GM21576 (cell line): ENCODE measurements around the gene CADM1.

Experiments
- ATAC-seq: cut with Tn5 transposase; IDR thresholded peaks from one replicate; pipeline ENCODE4 v1.9.1; 2021; ENCODE audit warnings: mild to moderate bottlenecking, moderate library complexity; ENCODE audit not compliant: unreplicated experiment

Gene CADM1

DNA sequence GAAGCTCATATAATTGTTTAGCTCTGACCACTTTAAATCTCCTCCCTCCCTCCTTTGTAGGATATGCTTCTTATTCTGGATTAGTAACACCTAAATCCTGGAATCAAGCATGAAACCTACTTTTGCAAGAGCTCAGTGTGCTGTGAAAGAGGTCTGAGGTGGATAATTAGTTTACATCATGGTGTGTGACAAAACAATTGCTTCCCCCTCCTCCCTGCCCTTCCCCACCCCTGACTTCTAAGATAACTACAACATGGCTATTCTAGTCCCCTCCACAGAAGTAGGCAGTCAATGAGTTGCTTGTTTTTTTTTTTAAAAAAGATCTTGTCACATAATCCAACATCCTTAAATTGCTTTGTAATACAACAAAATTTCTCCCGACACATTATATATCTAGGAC is 314.0 kb downstream of the CADM1 start:
- no peak for ATAC-seq

DNA sequence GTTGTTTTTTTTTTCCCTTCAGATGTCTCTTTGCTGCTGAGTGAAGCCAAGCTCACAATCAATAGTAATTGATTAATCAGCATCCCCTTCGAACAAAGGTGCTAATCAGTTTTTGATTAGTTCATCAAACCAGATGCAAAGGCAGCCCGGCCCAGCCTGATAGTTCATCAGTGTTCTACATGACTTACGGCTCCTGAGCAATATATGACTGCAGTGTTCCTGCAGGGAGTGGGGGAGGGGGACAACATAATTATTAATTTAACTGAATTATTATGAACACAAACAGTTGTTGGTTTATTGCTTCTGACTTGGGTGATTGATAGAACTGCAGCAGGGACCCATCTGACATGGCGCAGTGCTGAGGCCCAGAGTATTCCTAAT is 315.3 kb downstream of the CADM1 start:
- ATAC-seq, result no peak

- ATAC-seq, result no peak
These were observed 315.9 kb downstream of the CADM1 start for GRCh38 chr11:115188188-115188897.

DNA sequence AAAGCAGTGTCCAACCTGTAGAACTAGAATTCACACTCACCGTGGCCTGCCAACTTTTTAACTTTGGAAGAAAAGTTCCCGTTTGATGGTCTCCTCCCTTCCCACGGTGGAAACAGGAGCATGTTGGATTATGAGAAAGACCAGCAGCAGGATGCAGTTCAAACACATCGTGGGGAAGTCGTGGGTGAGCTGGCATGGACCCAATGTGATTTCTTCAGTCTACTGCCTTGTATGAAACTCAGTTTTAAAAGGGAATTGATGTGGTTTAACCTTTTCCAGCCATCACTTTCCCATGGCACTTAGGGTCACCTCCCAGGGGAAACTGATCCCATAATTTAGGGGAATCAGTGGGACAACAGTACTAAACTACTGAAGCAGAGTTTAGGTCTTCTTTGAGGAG is 318.3 kb downstream of the CADM1 start:
- no peak for ATAC-seq

DNA sequence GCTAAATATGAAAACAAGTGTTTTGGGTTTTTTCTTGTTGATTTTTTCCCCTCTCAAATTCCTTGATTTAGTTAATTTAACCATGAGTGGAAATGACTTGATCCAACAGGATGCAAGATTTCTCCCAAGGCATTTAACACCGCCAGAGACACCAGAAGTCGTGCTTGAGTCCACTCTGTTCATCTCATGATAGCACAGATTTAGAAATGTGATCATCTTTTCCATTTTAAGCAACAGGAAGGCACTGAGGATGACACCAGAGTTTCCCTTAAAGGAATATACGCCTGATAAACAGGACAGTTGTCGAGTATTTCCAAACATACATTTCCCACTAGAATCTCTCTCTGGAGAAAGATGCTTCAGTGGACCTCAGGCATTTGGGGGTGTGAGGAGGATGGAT is 318.7 kb downstream of the CADM1 start:
- ATAC-seq, result no peak

GRCh38 chr11:115184901-115185300 is 319.3 kb downstream of the CADM1 start:
- ATAC-seq, result no peak

- ATAC-seq, result no peak
These were observed 320.4 kb downstream of the CADM1 start for GRCh38 chr11:115183830-115184229.

- ATAC-seq, result no peak
These were observed 321.1 kb downstream of the CADM1 start for GRCh38 chr11:115183136-115183535.

- ATAC-seq, result no peak
These were observed 321.8 kb downstream of the CADM1 start for GRCh38 chr11:115182282-115182955.

DNA sequence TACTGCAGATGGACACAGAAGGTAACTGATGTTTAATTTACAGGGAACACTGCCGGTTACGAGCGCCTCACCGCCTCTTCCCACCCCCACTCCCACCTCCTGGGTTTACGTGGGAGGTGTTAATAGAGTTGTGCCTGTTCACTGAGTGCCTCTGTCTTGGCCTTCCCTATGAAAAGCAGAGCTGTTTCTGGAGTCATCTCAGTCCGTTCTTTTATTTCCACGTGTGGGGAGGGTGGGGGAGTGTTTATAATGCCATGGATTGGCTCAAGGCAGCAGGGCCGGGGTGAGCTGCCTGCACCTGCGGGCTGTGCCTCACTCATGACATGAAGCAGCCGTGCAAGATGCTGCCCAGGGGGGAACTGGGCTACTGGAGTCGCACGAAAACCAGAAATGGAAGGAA is 322.7 kb downstream of the CADM1 start:
- no peak for ATAC-seq

DNA sequence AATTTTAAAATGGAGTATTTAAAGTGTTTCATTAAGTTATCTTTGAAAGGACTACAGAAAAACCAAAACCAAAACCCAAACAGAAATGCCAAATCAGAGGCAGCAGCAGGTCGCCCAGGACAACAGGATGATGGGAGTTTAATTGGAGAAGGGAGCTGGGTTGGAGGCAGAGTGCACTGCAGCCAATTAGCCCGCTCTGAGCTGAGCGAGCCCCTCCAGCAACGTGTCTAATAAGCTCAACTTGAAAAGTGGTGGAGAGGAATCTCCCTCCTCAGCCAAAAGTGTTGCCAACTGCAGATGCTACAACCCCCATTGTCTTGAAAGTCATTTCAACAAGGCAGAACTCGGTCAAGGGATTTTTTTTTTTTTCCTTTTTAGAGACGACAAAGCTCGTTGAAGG is 323.9 kb downstream of the CADM1 start:
- ATAC-seq, result no peak

DNA sequence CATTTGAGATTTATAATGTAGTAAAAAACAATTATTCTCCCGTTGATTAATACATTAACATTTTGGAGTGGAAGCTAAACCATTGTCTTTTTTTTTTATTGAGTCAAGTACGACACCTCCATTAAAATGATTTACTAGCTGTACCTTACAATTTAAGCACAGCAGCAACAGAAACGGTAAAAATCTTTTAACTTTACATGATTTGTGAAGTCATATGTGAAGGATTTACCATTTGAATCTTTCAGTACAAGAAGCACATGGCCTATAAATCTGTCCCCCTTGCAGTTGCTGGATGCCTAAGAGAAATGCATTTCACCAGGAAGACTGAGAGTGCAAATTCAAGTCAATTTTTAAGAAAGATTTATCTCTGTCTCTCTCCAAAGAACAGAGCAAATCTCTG is 324.6 kb downstream of the CADM1 start:
- no peak for ATAC-seq

- ATAC-seq, result no peak
These were observed 325.5 kb downstream of the CADM1 start for GRCh38 chr11:115178705-115179104.

- no peak for ATAC-seq
These were observed 331.1 kb downstream of the CADM1 start for GRCh38 chr11:115173136-115173535.

DNA sequence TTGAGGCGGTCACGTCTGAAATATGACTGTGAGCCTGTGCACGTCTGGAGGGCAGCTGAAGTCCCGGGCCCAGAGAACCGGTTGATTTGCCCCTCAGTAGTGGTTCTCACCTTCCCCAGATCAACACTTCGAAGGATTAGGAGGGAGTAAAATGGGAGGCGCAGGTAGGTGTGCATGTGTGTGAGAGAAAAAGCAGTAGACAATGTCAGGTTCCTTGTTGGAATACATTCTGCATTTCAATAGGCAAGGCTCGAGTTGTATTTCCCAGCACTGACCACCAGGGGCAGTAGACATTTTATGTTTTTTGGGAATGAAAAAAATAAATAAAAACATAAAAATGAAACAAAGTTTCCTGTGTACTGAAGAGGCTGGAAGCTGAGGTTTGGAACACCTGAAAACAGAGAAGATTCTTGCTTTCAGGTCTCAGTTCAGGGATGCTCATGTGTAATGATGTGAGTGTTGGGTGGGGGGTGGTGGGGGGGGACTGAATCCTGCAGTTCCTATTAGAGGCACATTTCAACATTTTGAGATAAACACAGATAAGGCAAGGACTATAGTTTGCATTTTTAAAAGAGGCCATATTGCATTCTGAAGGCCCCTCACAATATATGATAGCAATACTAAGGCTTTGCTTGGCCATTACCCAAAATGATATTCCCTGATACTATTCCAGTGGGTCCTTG is 333.9 kb downstream of the CADM1 start:
- no peak for ATAC-seq

DNA sequence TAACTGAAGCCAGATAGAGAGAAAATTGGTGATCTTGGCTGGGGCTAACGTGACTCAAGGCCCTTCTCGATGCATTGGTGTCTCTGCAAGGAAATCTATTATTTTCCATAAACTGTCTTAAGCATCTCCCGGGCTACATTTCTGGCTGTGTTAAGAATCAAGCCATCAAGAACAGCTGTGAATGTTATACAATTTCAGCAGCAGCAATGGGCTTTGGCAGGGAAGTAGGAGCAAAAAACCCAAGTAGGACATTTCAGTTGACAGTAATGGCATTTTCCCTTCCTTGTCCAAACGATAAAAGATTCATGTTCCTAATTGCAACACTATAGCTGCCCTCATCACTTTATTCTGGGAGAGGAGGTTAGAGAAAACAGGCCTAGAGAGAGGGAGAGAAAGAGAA is 335.0 kb downstream of the CADM1 start:
- ATAC-seq, result no peak

DNA sequence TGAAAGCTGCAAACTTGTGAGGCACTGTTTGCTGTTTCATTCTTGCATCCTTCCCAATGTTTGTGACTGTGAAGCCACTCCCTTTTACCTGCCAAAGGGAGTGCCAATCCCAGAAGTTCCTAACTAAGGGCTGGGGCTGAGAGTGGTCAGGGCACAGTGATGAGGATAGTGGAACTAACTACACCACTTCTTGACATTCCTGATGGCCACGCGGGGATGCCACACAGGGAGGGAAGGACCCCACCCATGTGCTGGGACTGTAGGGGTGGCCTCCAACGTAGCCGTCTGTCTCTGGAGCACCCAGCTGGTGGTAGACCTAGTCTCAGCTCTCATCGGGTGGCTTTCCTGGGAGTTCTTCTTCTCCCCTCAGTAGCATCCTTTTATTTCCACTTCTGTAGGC is 335.5 kb downstream of the CADM1 start:
- ATAC-seq, result no peak

DNA sequence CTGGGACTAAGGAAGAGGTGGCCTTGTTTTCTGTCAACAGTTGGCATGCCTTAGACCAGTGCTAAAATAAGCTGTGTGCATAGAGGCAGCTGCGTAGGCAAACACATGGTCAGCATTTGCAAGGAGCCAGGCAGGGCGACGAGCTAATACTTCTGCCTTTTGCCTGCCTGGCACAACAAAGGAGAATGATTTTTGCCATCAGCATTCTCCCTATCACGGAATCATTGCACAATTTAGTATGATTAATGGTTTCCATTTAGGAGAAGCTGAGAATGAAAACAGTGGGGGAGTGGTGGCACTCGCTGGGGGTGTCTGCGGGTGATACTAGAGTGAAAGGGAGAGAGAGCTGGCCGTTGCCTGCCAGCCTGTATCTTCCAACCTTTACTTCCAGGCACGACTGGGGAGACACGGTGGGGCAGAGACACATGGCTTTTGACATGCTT is 336.0 kb downstream of the CADM1 start:
- no peak for ATAC-seq

DNA sequence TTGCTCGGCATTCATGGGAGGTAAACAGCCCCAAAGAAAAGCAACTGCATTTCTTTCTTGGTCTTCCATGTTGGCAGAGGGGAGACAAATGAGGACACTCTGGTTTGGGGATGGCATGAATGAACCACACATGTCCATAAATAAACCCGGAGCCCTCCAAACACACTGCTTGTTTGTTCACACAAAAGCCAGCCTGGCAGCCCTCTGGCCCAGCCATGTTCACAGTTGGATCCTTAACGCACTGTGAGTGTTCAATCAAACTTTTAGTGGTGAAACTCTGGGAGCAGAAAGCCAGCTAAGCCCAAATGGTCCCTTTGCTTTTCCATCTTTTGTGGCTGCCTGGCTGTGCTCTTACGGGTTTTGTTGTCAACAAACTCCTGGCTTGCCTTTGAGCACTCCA is 336.8 kb downstream of the CADM1 start:
- no peak for ATAC-seq

GRCh38 chr11:115166820-115167219 is 337.4 kb downstream of the CADM1 start:
- ATAC-seq, result no peak

- ATAC-seq, result no peak
These were observed 339.4 kb downstream of the CADM1 start for GRCh38 chr11:115164774-115165173.

DNA sequence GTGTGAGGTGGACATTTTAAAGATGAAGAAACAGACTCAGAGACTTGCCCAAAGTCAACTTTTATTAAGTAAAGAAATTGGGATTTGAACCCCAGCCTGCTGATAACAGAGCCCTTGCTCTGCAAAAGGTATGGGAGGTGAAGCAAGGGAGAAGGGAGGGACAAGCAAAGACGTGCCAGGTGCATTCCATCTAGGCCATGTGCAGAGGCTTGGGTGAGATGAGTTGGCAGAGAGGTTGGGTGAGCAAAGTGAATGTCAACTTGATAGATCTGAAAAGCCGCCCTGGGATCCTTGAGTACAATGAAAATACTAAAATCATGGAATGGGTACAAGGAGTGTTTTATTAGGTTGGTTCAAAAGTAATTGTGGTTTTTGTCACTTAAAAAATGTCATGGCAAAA is 341.3 kb downstream of the CADM1 start:
- no peak for ATAC-seq
